Fibroblast of the aortic adventitia (primary cell): ENCODE measurements around the gene NAP1L1. TPM values are rescaled to one million over a fixed set of nuclear protein-coding genes. Genes with fewer than 3 reads are reported as not detected.
"Not testable (repeated sequence)": the region's sequence is repeated elsewhere in the genome, so short reads cannot be mapped to it uniquely, and the experiment has no call there.

Experiments used
- DNase-seq: peaks from one replicate; pipeline ENCODE4 v3.0.0-alpha.2; 2010; ENCODE audit warnings: low read depth
- H3K4me3 ChIP-seq: 2 replicates; pipeline ENCODE4 v1.5.1; 2011; ENCODE audit warnings: low read depth, mild to moderate bottlenecking, control low read depth, low read length, moderate library complexity
- total RNA-seq: library from RNA; depleted of rRNA; stranded (reverse); fragments of >200 nt; gene quantifications from 2 replicates; pipeline ENCODE4 v1.2.3, GENCODE V29; 2012; ENCODE audit warnings: low replicate concordance
- TF ChIP-seq, protein P1 (sequence below): IDR thresholded peaks from 2 replicates; pipeline ENCODE4 v1.5.1; 2011; ENCODE audit warnings: mild to moderate bottlenecking, low read length, control low read depth, inconsistent platforms; ENCODE audit not compliant: insufficient read depth

The NAP1L1 gene
- total RNA-seq, 1 donor, result 377 TPM

DNA sequence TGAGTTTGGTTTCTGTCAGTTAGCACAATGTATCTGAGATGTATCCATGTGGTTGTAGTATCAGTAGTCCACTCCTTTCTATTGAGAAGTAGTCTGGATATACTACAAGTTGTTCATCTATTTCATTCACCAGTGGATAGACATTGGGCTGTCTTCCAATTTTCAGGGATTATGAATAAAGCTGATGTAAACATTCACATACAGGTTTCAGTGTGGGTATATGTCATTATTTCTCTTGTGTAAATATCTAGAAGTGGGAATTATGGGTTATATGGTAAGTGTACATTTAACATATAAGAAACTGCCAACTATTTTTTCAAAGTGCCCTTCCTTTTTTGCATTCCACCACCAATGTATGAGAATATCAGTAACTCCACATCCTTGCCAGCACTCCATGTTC lies 88.8 kb downstream of the NAP1L1 start:
- no peak overlapping the region for H3K4me3 ChIP-seq
- no peak for DNase-seq
- TF ChIP-seq, protein P1, sequence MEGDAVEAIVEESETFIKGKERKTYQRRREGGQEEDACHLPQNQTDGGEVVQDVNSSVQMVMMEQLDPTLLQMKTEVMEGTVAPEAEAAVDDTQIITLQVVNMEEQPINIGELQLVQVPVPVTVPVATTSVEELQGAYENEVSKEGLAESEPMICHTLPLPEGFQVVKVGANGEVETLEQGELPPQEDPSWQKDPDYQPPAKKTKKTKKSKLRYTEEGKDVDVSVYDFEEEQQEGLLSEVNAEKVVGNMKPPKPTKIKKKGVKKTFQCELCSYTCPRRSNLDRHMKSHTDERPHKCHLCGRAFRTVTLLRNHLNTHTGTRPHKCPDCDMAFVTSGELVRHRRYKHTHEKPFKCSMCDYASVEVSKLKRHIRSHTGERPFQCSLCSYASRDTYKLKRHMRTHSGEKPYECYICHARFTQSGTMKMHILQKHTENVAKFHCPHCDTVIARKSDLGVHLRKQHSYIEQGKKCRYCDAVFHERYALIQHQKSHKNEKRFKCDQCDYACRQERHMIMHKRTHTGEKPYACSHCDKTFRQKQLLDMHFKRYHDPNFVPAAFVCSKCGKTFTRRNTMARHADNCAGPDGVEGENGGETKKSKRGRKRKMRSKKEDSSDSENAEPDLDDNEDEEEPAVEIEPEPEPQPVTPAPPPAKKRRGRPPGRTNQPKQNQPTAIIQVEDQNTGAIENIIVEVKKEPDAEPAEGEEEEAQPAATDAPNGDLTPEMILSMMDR, result no peak

DNA sequence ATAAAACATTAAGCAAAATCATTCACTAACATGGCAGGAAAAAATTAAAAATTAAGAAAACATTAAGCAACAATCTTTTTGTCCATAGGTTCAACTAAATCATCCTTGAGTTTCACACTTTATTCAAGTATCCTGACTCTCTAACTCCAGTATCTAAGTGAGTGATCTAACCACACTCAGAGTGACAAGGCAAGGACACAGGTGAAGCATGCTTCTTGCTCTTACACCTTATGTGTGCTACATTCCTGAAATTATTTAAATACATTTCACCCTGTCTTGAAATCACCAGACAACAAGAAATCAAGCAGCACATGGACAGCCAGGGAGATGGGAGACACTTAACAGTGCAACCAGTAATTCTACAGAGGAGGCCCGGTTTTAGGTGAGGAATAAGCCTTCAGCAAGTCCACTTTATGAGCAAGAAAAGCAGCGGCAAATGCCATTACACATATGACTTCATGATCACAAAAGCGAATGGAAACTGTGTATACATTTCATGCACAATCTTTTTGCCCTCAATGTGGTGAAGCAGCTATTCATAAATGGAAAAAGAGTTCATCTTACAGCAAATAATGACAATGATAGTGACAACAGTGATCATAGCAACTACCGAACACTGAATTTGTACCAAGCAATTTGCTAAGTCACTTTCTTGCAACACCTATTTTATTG lies 90.3 kb downstream of the NAP1L1 start:
- DNase-seq, result no peak
- TF ChIP-seq, protein P1, result no peak
- H3K4me3 ChIP-seq, result no peak overlapping the region

DNA sequence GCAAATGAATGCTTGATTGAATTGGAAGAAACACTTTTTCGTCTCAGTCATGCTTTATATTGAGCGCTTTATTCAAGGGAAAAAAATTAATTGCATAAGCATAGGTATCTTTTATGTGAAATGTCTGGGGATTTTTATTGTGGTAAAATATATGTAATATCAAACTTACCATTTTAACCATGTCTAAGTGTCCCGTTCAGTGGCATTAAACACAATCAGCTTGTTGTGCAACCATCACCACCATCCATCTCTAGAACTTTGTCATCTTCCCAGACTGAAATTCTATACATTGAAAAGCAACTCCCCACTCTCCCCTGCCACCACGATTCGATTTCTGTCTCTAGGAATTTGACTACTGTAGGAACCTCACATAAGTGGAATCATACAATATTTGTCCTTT lies 92.7 kb downstream of the NAP1L1 start:
- TF ChIP-seq, protein P1, result no peak
- DNase-seq, result no peak
- H3K4me3 ChIP-seq, result no peak overlapping the region

DNA sequence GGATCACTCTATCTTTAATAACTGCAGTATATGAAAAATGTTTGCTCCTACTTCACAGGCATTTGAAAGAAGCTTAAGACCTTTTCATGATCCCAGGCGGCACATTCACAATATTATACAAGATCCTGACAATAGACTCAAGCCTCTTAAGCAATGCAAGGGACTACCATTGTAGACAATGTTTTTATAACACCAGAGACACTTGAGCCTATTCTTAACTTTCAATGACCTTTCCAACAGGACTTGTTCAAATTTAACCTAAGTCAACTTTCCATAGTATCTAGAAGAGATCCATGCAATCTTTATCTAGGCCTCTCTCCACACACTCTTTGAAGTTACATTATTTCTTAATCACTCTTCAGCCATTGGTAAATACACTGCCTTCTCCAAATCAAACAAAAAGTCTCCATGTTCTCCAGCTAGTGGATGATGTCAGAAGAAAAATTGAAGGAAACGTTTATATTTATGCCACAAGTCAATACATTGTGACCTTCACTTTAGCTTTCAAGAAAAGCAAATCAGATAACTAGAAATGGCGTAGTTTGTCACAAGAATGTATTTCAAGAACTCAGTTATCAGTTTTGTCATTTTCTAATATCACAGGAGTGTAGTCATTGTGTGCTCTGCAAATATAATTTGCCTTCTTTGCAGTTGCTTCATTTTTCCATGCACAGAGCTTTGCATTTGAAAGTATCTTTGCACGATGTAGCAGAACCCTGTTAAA lies 94.1 kb downstream of the NAP1L1 start:
- TF ChIP-seq, protein P1, result no peak
- no peak overlapping the region for H3K4me3 ChIP-seq
- no peak for DNase-seq

DNA sequence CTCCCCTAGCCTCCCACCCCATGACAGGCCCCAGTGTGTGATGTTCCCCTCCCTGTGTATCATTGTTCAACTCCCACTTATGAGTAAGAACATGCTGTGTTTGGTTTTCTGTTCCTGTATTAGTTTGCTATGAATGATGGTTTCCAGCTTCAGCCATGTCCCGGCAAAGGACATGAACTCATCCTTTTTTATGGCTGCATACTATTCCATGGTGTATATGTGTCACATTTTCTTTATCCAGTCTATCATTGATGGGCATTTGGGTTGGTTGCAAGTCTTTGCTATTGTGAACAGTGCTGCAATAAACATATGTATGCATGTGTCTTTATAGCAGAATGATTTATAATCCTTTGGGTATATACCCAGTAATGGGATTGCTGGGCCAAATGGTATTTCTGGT lies 96.8 kb downstream of the NAP1L1 start:
- not testable (repeated sequence) for DNase-seq

More for the DNA sequence above, 96.8 kb downstream of the NAP1L1 start:
- H3K4me3 ChIP-seq, result not testable (repeated sequence)

Other genes with a start within 250 kb of the NAP1L1 start
- gene PHLDA1, start 52.9 kb downstream of the NAP1L1 start, total RNA-seq, result 27.9 and 202 TPM in 2 replicates